Measurements from ENCODE around the gene PKHD1. TPM values are rescaled to one million over a fixed set of nuclear protein-coding genes. Genes with fewer than 3 reads are reported as not detected.

Gene PKHD1
- polyA plus RNA-seq, 1 of the 3 experiments (the other 2 are of a cell fraction) = not detected

- TF ChIP-seq RCOR1 (IDR thresholded peaks at IDR 0.05; ENCODE audit: low read length) (no peak), RAD21 (IDR thresholded peaks at IDR 0.05; ENCODE audit: low read length) (no peak), TCF12 (IDR thresholded peaks at IDR 0.05) (no peak), MAX (IDR thresholded peaks at IDR 0.05; ENCODE audit: low read depth) (no peak)
Measured at GRCh38 chr6:52130440-52130839, 43.0 kb upstream of the PKHD1 start (continued).

GRCh38 chr6:52127957-52128356, 40.5 kb upstream of the PKHD1 start:
- WGBS (ENCODE audit: low lambda C conversion rate) = 39% methylated on average over 4 of the region's 4 CpGs
- no peaks in the 10 kb centered on the region for H4K20me1 ChIP-seq (ENCODE audit: insufficient read depth)
- no peak overlapping the region for H2AFZ ChIP-seq (ENCODE audit: low read depth)
- TF ChIP-seq RCOR1 (IDR thresholded peaks at IDR 0.05; ENCODE audit: low read length) = no peak
- TF ChIP-seq FOXM1 (IDR thresholded peaks at IDR 0.05; ENCODE audit: low read depth) = no peak
- TF ChIP-seq RAD21 (IDR thresholded peaks at IDR 0.05; ENCODE audit: low read length) = no peak
- TF ChIP-seq ELF1 (IDR thresholded peaks at IDR 0.05) = no peak
- TF ChIP-seq GATA2 (CRISPR knock-in tag; IDR thresholded peaks at IDR 0.05) = no peak
- TF ChIP-seq SMC3 (IDR thresholded peaks at IDR 0.05; ENCODE audit: low read depth, low read length) = no peak
- no peak for TF ChIP-seq EZH2phosphoT487 (IDR thresholded peaks at IDR 0.05; ENCODE audit: borderline replicate concordance, low read depth)
- TF ChIP-seq EP300 (IDR thresholded peaks at IDR 0.05; ENCODE audit: borderline replicate concordance in 1 of 2, low read depth in 1 of 2, low read length in 1 of 2) = no peak
- no peak for TF ChIP-seq CTCF (IDR thresholded peaks at IDR 0.05)
- TF ChIP-seq PBX3 (IDR thresholded peaks at IDR 0.05) = no peak
- TF ChIP-seq CHD2 (IDR thresholded peaks at IDR 0.05; ENCODE audit: low read length, partially characterized antibody) = no peak
- no peak for TF ChIP-seq NRF1 (IDR thresholded peaks at IDR 0.05; ENCODE audit: low read depth, low read length)
- no peak for TF ChIP-seq TCF12 (IDR thresholded peaks at IDR 0.05)
- no peak for TF ChIP-seq NFIC (IDR thresholded peaks at IDR 0.05; ENCODE audit: borderline replicate concordance)
- no peak for TF ChIP-seq RFX5 (IDR thresholded peaks at IDR 0.05; ENCODE audit: low read length)
- no peak for TF ChIP-seq JUND (IDR thresholded peaks at IDR 0.05)
- no peak for TF ChIP-seq MXI1 (IDR thresholded peaks at IDR 0.05; ENCODE audit: low read depth, low read length)
- no peak for TF ChIP-seq FOXJ3 (CRISPR knock-in tag; IDR thresholded peaks at IDR 0.05)
- no peak for TF ChIP-seq REST (IDR thresholded peaks at IDR 0.05; ENCODE audit: low read depth, low read length)
- H3K9ac ChIP-seq = no peak overlapping the region
- H3K4me1 ChIP-seq (ENCODE audit: control insufficient read depth in 1 of 2, insufficient read depth in 2 of 2, low read depth in 1 of 2, low read length in 1 of 2) = no peaks in the 10 kb centered on the region
- ChIA-PET POLR2A (no interaction called here), CTCF (no interaction called here)
- H3F3A ChIP-seq (replicated peaks; ENCODE audit: insufficient read depth) = no peaks in the 10 kb centered on the region
- no peak overlapping the region for H3K4me2 ChIP-seq
- no peaks in the 10 kb centered on the region for H3K9me2 ChIP-seq
- H3K79me2 ChIP-seq (ENCODE audit: insufficient read depth) = no peaks in the 10 kb centered on the region
- H3K36me3 ChIP-seq (replicated peaks in 1 of 2; ENCODE audit: control insufficient read depth in 1 of 2, insufficient read depth in 2 of 2, low read length in 1 of 2) = no peaks in the 10 kb centered on the region
- H3K4me3 ChIP-seq (ENCODE audit: low read depth in 2 of 2, low read length in 1 of 2) = no peak overlapping the region
- DNase-seq = no peak
- no peaks in the 10 kb centered on the region for H3K9me3 ChIP-seq
- H3K27me3 ChIP-seq (ENCODE audit: insufficient read depth) = no peaks in the 10 kb centered on the region
- H3K27ac ChIP-seq (ENCODE audit: low read depth in 2 of 2, low read length in 1 of 2) = no peak overlapping the region

Data from SK-N-SH (cell line).